GM18868 (cell line): ENCODE results near the gene LRGUK.

ENCODE experiments used
- ATAC-seq: cut with Tn5 transposase; IDR thresholded peaks from one replicate; pipeline ENCODE4 v1.9.1; 2021; ENCODE audit warnings: mild to moderate bottlenecking, moderate library complexity; ENCODE audit not compliant: unreplicated experiment

LRGUK gene

GRCh38 chr7:134297489-134297888 is 170.3 kb downstream of the LRGUK start:
- ATAC-seq: no peak

- ATAC-seq: no peak
Measured at GRCh38 chr7:134298902-134299683, 172.0 kb downstream of the LRGUK start.

- no peak for ATAC-seq
Measured at GRCh38 chr7:134300988-134301387, 173.8 kb downstream of the LRGUK start.

- ATAC-seq: no peak
Measured at GRCh38 chr7:134301592-134301991, 174.5 kb downstream of the LRGUK start.

GRCh38 chr7:134302120-134302519 is 175.0 kb downstream of the LRGUK start:
- no peak for ATAC-seq

- ATAC-seq: no peak
Measured at GRCh38 chr7:134307320-134307719, 180.2 kb downstream of the LRGUK start.

- no peak for ATAC-seq
Measured at GRCh38 chr7:134308548-134308947, 181.4 kb downstream of the LRGUK start.

- no peak for ATAC-seq
Measured at GRCh38 chr7:134311807-134312206, 184.7 kb downstream of the LRGUK start.

GRCh38 chr7:134312717-134313116 is 185.6 kb downstream of the LRGUK start:
- no peak for ATAC-seq

- no peak for ATAC-seq
Measured at GRCh38 chr7:134313543-134313942, 186.4 kb downstream of the LRGUK start.
